ENCODE results near the gene NRBF2. TPM values are rescaled to one million over a fixed set of nuclear protein-coding genes. Genes with fewer than 3 reads are reported as not detected.

The NRBF2 gene
- total and polyA plus RNA-seq, 9 of the 15 experiments (the other 6 are each of a cell fraction or from before 2014, with no cell fraction given), result 20.8 to 52.1 (median 30.5) TPM

DNA sequence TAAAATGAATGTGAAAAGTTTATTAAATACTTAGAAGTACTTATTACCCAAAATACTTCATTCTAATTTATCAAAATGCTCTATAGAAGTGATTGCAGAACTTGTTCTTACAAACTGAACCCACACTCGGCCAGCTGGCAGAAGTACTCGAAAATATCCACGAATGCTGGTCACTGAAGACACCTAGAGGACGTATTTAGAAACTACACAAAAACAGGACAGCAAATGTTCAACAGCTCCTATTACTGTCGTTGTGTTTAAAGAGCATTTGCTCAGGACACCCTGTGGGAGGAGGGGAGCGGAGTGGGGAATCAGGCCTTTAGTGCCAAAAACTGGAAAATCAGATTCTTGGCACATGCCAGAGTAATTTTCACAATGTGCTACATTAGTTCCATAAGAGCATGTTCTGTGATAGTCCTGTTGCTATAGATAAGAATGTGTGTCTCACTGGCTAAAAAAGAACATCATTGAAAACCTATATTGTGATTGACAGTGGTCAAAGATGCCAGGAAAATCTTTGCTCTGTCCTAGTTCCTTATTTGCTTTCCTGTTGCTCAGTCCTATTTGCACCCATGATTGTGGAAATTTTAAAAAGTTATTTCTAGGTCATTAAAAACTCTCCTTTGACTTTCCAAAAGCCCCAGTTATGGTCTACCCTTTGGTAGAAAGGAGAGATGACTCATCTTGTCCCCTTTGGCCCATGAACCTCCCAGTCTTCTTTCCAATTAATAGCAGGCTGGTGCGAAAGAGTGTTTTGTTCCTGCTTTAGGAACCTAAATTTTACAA lies 49.0 kb upstream of the NRBF2 start (continued):
- TF ChIP-seq JUN (IDR thresholded peaks at IDR 0.05; ENCODE audit: borderline replicate concordance, low read depth, low read length), result peak; percentile 33; the same call in 1 of the 2 replicates
- TF ChIP-seq JUN (CRISPR knock-in tag; IDR thresholded peaks at IDR 0.05; ENCODE audit: borderline replicate concordance), result no peak
- TF ChIP-seq MAFK (IDR thresholded peaks at IDR 0.05; ENCODE audit: low read length), result 0 out of 2 replicates have a peak, but pooled peaks have one; percentile 15
- TF ChIP-seq MGA (IDR thresholded peaks at IDR 0.05), result no peak
- no peak for TF ChIP-seq CCAR2 (IDR thresholded peaks at IDR 0.05; ENCODE audit: low read depth, low read length)
- peak in 1 of 2 experiments; percentile 33; a peak in 1 of 4 replicates for TF ChIP-seq MAZ (CRISPR knock-in tag; conservative IDR thresholded peaks at IDR 0.05 in 1 of 2, IDR thresholded peaks at IDR 0.05 in 1 of 2)
- no peak for TF ChIP-seq ZNF175 (CRISPR knock-in tag; IDR thresholded peaks at IDR 0.05; ENCODE audit: low read depth)
- peak in 1 of 2 experiments; percentile 31; a peak in 1 of 4 replicates for TF ChIP-seq FOXK2 (conservative IDR thresholded peaks at IDR 0.05 in 1 of 2, IDR thresholded peaks at IDR 0.05 in 1 of 2; ENCODE audit: low read depth in 2 of 2)
- no peak for TF ChIP-seq ZFPM2 (CRISPR knock-in tag; IDR thresholded peaks at IDR 0.05)
- TF ChIP-seq ZNF639 (CRISPR knock-in tag; conservative IDR thresholded peaks at IDR 0.05 in 1 of 2, IDR thresholded peaks at IDR 0.05 in 1 of 2), result no peak
- TF ChIP-seq, protein P1, sequence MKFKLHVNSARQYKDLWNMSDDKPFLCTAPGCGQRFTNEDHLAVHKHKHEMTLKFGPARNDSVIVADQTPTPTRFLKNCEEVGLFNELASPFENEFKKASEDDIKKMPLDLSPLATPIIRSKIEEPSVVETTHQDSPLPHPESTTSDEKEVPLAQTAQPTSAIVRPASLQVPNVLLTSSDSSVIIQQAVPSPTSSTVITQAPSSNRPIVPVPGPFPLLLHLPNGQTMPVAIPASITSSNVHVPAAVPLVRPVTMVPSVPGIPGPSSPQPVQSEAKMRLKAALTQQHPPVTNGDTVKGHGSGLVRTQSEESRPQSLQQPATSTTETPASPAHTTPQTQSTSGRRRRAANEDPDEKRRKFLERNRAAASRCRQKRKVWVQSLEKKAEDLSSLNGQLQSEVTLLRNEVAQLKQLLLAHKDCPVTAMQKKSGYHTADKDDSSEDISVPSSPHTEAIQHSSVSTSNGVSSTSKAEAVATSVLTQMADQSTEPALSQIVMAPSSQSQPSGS (CRISPR knock-in tag; IDR thresholded peaks at IDR 0.05), result no peak
